HCT116 (cell line): ENCODE measurements around the gene DUOXA2.

Experiments
- CEBPB ChIP-seq: IDR thresholded peaks from 2 replicates; pipeline ENCODE4 v1.6.1; 2012; ENCODE audit warnings: low read depth
- EZH2 ChIP-seq: fragments of 200-600 bp; sonication (generic); IDR thresholded peaks from 2 replicates; pipeline ENCODE4 v1.6.1; 2017; ENCODE audit warnings: antibody characterized with exemption, mixed run types
- POLR2AphosphoS5 ChIP-seq: IDR thresholded peaks from 2 replicates; pipeline ENCODE4 v1.6.1; 2011; ENCODE audit warnings: mild to moderate bottlenecking, low read depth, low read length, moderate library complexity
- RAD21 ChIP-seq: IDR thresholded peaks from 2 replicates; pipeline ENCODE4 v1.6.1; 2012; ENCODE audit warnings: low read depth, mild to moderate bottlenecking
- TCF7L2 ChIP-seq: IDR thresholded peaks from 2 replicates; pipeline ENCODE4 v1.7.0; 2011; ENCODE audit warnings: borderline replicate concordance, inconsistent platforms; ENCODE audit not compliant: insufficient read depth, insufficient read length; ENCODE audit errors: extremely low read depth
- TF ChIP-seq, protein P1 (sequence below), 3 experiments: fragments of 200-600 bp in 1 of 3; sonication (generic) in 1 of 3; IDR thresholded peaks in 2 of 3; conservative IDR thresholded peaks in 1 of 3; 2 replicates each; pipeline ENCODE4 v1.5.1; 2012 to 2017; ENCODE audit warnings: low read depth in 2 of 3, low read length in 2 of 3, antibody characterized with exemption in 1 of 3, borderline replicate concordance in 1 of 3, control low read depth in 1 of 3, mild to moderate bottlenecking in 1 of 3, mixed read lengths in 1 of 3, mixed run types in 1 of 3, moderate library complexity in 1 of 3; ENCODE audit not compliant: insufficient read depth in 1 of 3

DNA sequence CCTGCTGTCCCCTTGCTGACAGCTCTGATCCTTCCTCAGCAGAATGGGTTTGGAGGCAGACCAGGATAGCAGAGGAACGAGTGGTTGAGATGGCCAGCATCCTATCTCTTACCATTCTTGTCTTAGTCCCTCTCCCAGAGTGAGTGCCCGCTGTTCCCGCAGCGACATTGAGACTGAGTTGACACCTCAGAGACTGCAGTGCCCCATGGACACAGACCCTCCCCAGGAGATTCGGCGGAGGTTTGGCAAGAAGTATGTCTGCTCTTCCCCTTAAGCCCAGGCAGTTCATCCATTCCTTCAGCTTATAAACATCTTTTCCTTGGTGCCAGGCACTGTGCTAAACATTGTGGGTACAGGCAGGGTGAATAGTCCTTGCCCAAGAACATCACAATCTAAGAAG, 36.9 kb downstream of the DUOXA2 start:
- TF ChIP-seq, protein P1, sequence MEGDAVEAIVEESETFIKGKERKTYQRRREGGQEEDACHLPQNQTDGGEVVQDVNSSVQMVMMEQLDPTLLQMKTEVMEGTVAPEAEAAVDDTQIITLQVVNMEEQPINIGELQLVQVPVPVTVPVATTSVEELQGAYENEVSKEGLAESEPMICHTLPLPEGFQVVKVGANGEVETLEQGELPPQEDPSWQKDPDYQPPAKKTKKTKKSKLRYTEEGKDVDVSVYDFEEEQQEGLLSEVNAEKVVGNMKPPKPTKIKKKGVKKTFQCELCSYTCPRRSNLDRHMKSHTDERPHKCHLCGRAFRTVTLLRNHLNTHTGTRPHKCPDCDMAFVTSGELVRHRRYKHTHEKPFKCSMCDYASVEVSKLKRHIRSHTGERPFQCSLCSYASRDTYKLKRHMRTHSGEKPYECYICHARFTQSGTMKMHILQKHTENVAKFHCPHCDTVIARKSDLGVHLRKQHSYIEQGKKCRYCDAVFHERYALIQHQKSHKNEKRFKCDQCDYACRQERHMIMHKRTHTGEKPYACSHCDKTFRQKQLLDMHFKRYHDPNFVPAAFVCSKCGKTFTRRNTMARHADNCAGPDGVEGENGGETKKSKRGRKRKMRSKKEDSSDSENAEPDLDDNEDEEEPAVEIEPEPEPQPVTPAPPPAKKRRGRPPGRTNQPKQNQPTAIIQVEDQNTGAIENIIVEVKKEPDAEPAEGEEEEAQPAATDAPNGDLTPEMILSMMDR (IDR thresholded peaks at IDR 0.05 in 2 of 3, conservative IDR thresholded peaks at IDR 0.05 in 1 of 3; ENCODE audit: borderline replicate concordance in 1 of 3, insufficient read depth in 1 of 3, low read depth in 2 of 3, low read length in 2 of 3): no peak
- TF ChIP-seq EZH2 (no peak), TCF7L2 (no peak), CEBPB (no peak), RAD21 (no peak), POLR2AphosphoS5 (no peak)
